IPS-11a (cell line): ENCODE data around the gene CHSY1.

ENCODE experiments used
- H3K4me3 ChIP-seq: one replicate; pipeline ENCODE4 v1.5.1; 2013; ENCODE audit warnings: low read depth, low read length, control low read depth

The CHSY1 gene

GRCh38 chr15:101189409-101190091, 62.3 kb downstream of the CHSY1 start:
- no peak overlapping the region for H3K4me3 ChIP-seq

GRCh38 chr15:101188637-101189408, 63.0 kb downstream of the CHSY1 start:
- H3K4me3 ChIP-seq, result no peak overlapping the region

- H3K4me3 ChIP-seq, result no peak overlapping the region
These were observed 63.8 kb downstream of the CHSY1 start for GRCh38 chr15:101187820-101188636.

- no peak overlapping the region for H3K4me3 ChIP-seq
These were observed 66.1 kb downstream of the CHSY1 start for GRCh38 chr15:101185770-101186169.

GRCh38 chr15:101185336-101185735, 66.5 kb downstream of the CHSY1 start:
- no peak overlapping the region for H3K4me3 ChIP-seq

GRCh38 chr15:101184830-101185229, 67.0 kb downstream of the CHSY1 start:
- H3K4me3 ChIP-seq, result no peak overlapping the region

- no peak overlapping the region for H3K4me3 ChIP-seq
These were observed 67.9 kb downstream of the CHSY1 start for GRCh38 chr15:101183931-101184305.

GRCh38 chr15:101183226-101183930, 68.5 kb downstream of the CHSY1 start:
- H3K4me3 ChIP-seq, result no peak overlapping the region

GRCh38 chr15:101182215-101182614, 69.6 kb downstream of the CHSY1 start:
- no peak overlapping the region for H3K4me3 ChIP-seq

GRCh38 chr15:101181349-101181748, 70.5 kb downstream of the CHSY1 start:
- H3K4me3 ChIP-seq, result no peak overlapping the region

GRCh38 chr15:101180620-101181307, 71.1 kb downstream of the CHSY1 start:
- H3K4me3 ChIP-seq, result no peak overlapping the region

GRCh38 chr15:101179341-101180153, 72.3 kb downstream of the CHSY1 start:
- H3K4me3 ChIP-seq, result no peak overlapping the region

- no peak overlapping the region for H3K4me3 ChIP-seq
These were observed 72.9 kb downstream of the CHSY1 start for GRCh38 chr15:101178931-101179330.

GRCh38 chr15:101178479-101178878, 73.4 kb downstream of the CHSY1 start:
- no peak overlapping the region for H3K4me3 ChIP-seq

- H3K4me3 ChIP-seq, result no peak overlapping the region
These were observed 74.0 kb downstream of the CHSY1 start for GRCh38 chr15:101177866-101178265.

GRCh38 chr15:101176625-101177024, 75.2 kb downstream of the CHSY1 start:
- no peak overlapping the region for H3K4me3 ChIP-seq

GRCh38 chr15:101175401-101175800, 76.4 kb downstream of the CHSY1 start:
- no peak overlapping the region for H3K4me3 ChIP-seq

GRCh38 chr15:101174152-101174920, 77.5 kb downstream of the CHSY1 start:
- H3K4me3 ChIP-seq, result no peak overlapping the region
